Measurements from ENCODE around the gene PTPN5.

DNA sequence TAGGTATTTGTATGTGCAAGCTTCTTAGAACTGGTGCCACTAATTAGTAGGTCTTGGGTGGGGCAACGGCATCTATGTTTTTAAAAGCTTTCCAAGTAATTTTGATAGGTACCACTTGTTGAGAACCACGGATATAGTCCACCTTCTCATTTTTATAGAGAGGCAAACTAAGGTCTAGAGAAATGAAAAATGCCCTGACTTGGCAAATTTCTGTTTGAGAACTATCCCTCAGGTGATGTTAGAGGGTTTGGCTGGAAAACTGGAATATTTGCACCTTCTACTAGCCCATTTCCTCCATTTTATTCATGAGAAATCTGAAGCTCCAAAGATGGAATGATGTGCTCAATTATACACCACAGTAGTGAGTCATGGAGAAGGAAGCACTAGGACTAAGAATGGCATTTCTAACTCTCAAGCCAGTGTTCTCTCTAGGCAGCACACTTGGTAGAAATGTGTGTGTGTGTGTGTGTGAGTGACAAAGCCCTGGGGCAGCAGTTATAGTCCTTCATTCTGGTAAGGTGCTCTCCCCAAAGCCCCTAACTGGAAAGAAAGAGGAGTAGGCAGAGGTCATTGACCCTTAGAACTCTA is 94.9 kb downstream of the PTPN5 start:
- TF ChIP-seq, protein P1, sequence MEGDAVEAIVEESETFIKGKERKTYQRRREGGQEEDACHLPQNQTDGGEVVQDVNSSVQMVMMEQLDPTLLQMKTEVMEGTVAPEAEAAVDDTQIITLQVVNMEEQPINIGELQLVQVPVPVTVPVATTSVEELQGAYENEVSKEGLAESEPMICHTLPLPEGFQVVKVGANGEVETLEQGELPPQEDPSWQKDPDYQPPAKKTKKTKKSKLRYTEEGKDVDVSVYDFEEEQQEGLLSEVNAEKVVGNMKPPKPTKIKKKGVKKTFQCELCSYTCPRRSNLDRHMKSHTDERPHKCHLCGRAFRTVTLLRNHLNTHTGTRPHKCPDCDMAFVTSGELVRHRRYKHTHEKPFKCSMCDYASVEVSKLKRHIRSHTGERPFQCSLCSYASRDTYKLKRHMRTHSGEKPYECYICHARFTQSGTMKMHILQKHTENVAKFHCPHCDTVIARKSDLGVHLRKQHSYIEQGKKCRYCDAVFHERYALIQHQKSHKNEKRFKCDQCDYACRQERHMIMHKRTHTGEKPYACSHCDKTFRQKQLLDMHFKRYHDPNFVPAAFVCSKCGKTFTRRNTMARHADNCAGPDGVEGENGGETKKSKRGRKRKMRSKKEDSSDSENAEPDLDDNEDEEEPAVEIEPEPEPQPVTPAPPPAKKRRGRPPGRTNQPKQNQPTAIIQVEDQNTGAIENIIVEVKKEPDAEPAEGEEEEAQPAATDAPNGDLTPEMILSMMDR (IDR thresholded peaks at IDR 0.05): no peak
- TF ChIP-seq POLR2A (IDR thresholded peaks at IDR 0.05): no peak
- TF ChIP-seq EP300 (IDR thresholded peaks at IDR 0.05): no peak

Measured in ovary (tissue), 3 donors.